K562 (cell line): Measurements from ENCODE around the gene OR13J1. TPM values are rescaled to one million over a fixed set of nuclear protein-coding genes. Genes with fewer than 3 reads are reported as not detected.
A peak's percentile ranks its signal among the peaks of the same experiment; 100 is the strongest.

Source experiments
- ATAC-seq: fragments of 200-7000 bp; cut with Tn5 transposase; 3 replicates; pipeline ENCODE4 v1.9.1; 2020; ENCODE audit warnings: moderate library complexity
- BruUV-seq: library from RNA; stranded (reverse); fragments of 400-500 nt; replicated peaks from 2 replicates; lab custom pipeline; 2021; lab: Mats Ljungman, UMichigan
- CTCF ChIA-PET: fragments of 300-600 bp; formaldehyde crosslinking; extraction: SDS; loops from one replicate; lab custom pipeline; 2021; ENCODE audit warnings: low intra/inter-chr PET ratio; lab: Yijun Ruan, JAX
- POLR2A ChIA-PET: fragments of 300-600, 350-650 bp; sonication (Branson Sonifier 250); formaldehyde crosslinking; extraction: SDS; loops from one replicate; lab custom pipeline; 2021; ENCODE audit warnings: antibody characterized with exemption, inconsistent platforms; lab: Yijun Ruan, JAX
- DNase-seq, 4 experiments: peaks; one replicate each; pipeline versions ENCODE4 v3.0.0 to v3.0.0-alpha.2; 2011 to 2018; ENCODE audit warnings: low spot score in 3 of 4, mixed read lengths in 3 of 4; ENCODE audit errors: extremely low read depth in 1 of 4
- FAIRE-seq: peaks from 2 replicates; lab custom pipeline; 2011; peaks lifted over from hg19 to GRCh38; lab: Jason Lieb, UNC
- H2AFZ ChIP-seq: 2 replicates; pipeline ENCODE4 v1.6.0; 2011; ENCODE audit warnings: low read depth, low read length, control low read depth, inconsistent platforms
- H3K27ac ChIP-seq: fragments of 200-600 bp; 3 replicates; pipeline ENCODE4 v1.8.0; 2011; ENCODE audit warnings: low read depth, mild to moderate bottlenecking, control low read depth, inconsistent platforms, low read length, moderate library complexity, mixed read lengths; ENCODE audit errors: extremely low read depth
- H3K27me3 ChIP-seq, 2 experiments: fragments of 300-600 bp in 1 of 2; 2 replicates in 1 of 2; 3 replicates in 1 of 2; pipeline versions ENCODE4 v1.6.0 to v1.8.0; 2011; ENCODE audit warnings: inconsistent platforms in 2 of 2, low read length in 2 of 2, mild to moderate bottlenecking in 1 of 2, mixed read lengths in 1 of 2, moderate library complexity in 1 of 2; ENCODE audit not compliant: control insufficient read depth in 2 of 2, insufficient read depth in 2 of 2
- H3K36me3 ChIP-seq: fragments of 300-600 bp; 3 replicates; pipeline ENCODE4 v1.8.0; 2011; ENCODE audit warnings: mild to moderate bottlenecking, low read length, inconsistent platforms; ENCODE audit not compliant: control insufficient read depth, insufficient read depth
- H3K4me1 ChIP-seq, 2 experiments: fragments of 200-600 bp in 1 of 2; replicated peaks in 1 of 2; 2 replicates in 1 of 2; 3 replicates in 1 of 2; pipeline versions ENCODE4 v1.5.1 to v1.8.0; 2011; ENCODE audit warnings: inconsistent platforms in 2 of 2, low read length in 2 of 2, mild to moderate bottlenecking in 1 of 2, mixed read lengths in 1 of 2, moderate library complexity in 1 of 2; ENCODE audit not compliant: control insufficient read depth in 2 of 2, insufficient read depth in 2 of 2
- H3K4me2 ChIP-seq: 2 replicates; pipeline ENCODE4 v1.6.1; 2011; ENCODE audit warnings: low read length, control low read depth, inconsistent platforms, mixed read lengths; ENCODE audit not compliant: insufficient read depth
- H3K4me3 ChIP-seq: fragments of 200-600 bp; sonication (generic), shearing (Covaris generic); 2 replicates; pipeline ENCODE4 v1.5.1; 2016; ENCODE audit warnings: control low read depth, inconsistent platforms
- H3K79me2 ChIP-seq: fragments of 200-600 bp; 3 replicates; pipeline ENCODE4 v1.8.0; 2011; ENCODE audit warnings: low read length, inconsistent platforms; ENCODE audit not compliant: control insufficient read depth, insufficient read depth
- H3K9ac ChIP-seq, 2 experiments: 2 replicates each; pipeline versions ENCODE4 v1.6.0 to v1.6.1; 2011; ENCODE audit warnings: low read depth in 2 of 2, low read length in 2 of 2, control low read depth in 1 of 2, inconsistent platforms in 1 of 2, mild to moderate bottlenecking in 1 of 2, mixed read lengths in 1 of 2; ENCODE audit not compliant: insufficient read depth in 1 of 2
- H3K9me1 ChIP-seq: one replicate; pipeline ENCODE4 v1.6.0; 2011; ENCODE audit warnings: inconsistent platforms, mild to moderate bottlenecking, low read length, moderate library complexity; ENCODE audit not compliant: control insufficient read depth, insufficient read depth
- H3K9me3 ChIP-seq: replicated peaks from 2 replicates; pipeline ENCODE4 v1.5.1; 2011; ENCODE audit warnings: low read depth, low read length, inconsistent platforms; ENCODE audit not compliant: control insufficient read depth, insufficient read depth
- H4K20me1 ChIP-seq: replicated peaks from 2 replicates; pipeline ENCODE4 v1.6.1; 2011; ENCODE audit warnings: low read length, inconsistent platforms, mixed read lengths; ENCODE audit not compliant: control insufficient read depth, insufficient read depth
- ATF4 ChIP-seq: fragments of 450-650 bp; formaldehyde crosslinking; IDR thresholded peaks from 2 replicates; pipeline ENCODE4 v1.4.0; 2022; ENCODE audit warnings: mild to moderate bottlenecking, moderate library complexity
- CEBPB ChIP-seq: fragments of 450-650 bp; IDR thresholded peaks from 2 replicates; pipeline ENCODE4 v1.6.1; 2016; ENCODE audit warnings: missing genetic modification characterization, missing compliant biosample characterization
- CHD1 ChIP-seq: fragments of 200-600 bp; sonication (generic); IDR thresholded peaks from one replicate; pipeline ENCODE4 v1.6.1; 2012; ENCODE audit warnings: mild to moderate bottlenecking, moderate library complexity, low read length, inconsistent platforms
- MTA3 ChIP-seq: fragments of 450-650 bp; formaldehyde crosslinking; IDR thresholded peaks from 2 replicates; pipeline ENCODE4 v1.6.1; 2017; ENCODE audit warnings: mild to moderate bottlenecking, borderline replicate concordance
- MTF1 ChIP-seq: fragments of 250-450 bp; sonication (Bioruptor Pico); IDR thresholded peaks from 2 replicates; pipeline ENCODE4 v1.9.0; 2021; ENCODE audit warnings: moderate library complexity, mild to moderate bottlenecking, inconsistent platforms, borderline replicate concordance
- NCOA1 ChIP-seq: fragments of 450-650 bp; IDR thresholded peaks from 2 replicates; pipeline ENCODE4 v1.6.1; 2016; ENCODE audit warnings: low read depth
- NFE2 ChIP-seq: IDR thresholded peaks from 2 replicates; pipeline ENCODE4 v1.6.1; 2014; ENCODE audit warnings: antibody characterized with exemption, low read depth
- NFXL1 ChIP-seq: fragments of 450-650 bp; formaldehyde crosslinking; IDR thresholded peaks from 2 replicates; pipeline ENCODE4 v1.4.0; 2021; ENCODE audit warnings: mild to moderate bottlenecking
- NR3C1 ChIP-seq: sonication (generic); formaldehyde crosslinking; IDR thresholded peaks from 2 replicates; pipeline ENCODE4 v1.8.1; 2022; ENCODE audit warnings: missing genetic modification reagents
- PPARD ChIP-seq: fragments of 250-450 bp; sonication (Bioruptor Pico); IDR thresholded peaks from 2 replicates; pipeline ENCODE4 v1.8.0; 2022; ENCODE audit warnings: inconsistent platforms, mild to moderate bottlenecking, moderate library complexity
- XRCC5 ChIP-seq: fragments of 200-400 bp; formaldehyde crosslinking; IDR thresholded peaks from 2 replicates; pipeline ENCODE4 v1.6.1; 2017; ENCODE audit warnings: low read depth, mild to moderate bottlenecking, low read length
- ZMIZ1 ChIP-seq, 2 experiments: fragments of 150-350 bp in 1 of 2; IDR thresholded peaks; 2 replicates each; pipeline ENCODE4 v1.6.1; 2012 to 2016; ENCODE audit warnings: low read depth in 2 of 2, low read length in 2 of 2, mild to moderate bottlenecking in 1 of 2, moderate library complexity in 1 of 2
- ZNF740 ChIP-seq, 3 experiments: fragments of 200-800 bp in 1 of 3; sonication (Bioruptor generic) in 1 of 3; sonication (generic) in 1 of 3; formaldehyde crosslinking in 1 of 3; IDR thresholded peaks; 2 replicates each; pipeline versions ENCODE4 v1.6.1 to v1.8.0; 2016 to 2022; ENCODE audit warnings: mild to moderate bottlenecking in 2 of 3, missing compliant biosample characterization in 2 of 3, missing genetic modification characterization in 2 of 3, missing genetic modification reagents in 1 of 3
- WGBS: fragments of 100-300 bp; shearing (Covaris generic); methylation state at CpG from one replicate; pipeline ENCODE4 v1.1.6; 2016; ENCODE audit warnings: low coverage, mixed read lengths; ENCODE audit not compliant: insufficient coverage; ENCODE audit errors: missing lambda C conversion rate; 5-methylcytosine and 5-hydroxymethylcytosine counted together
- in situ Hi-C: fragments of 300-500 bp; cut with MboI; formaldehyde crosslinking; loops from 4 replicates; pipeline ENCODE4 v1.15.0; 2018; ENCODE audit warnings: inconsistent platforms, mixed read lengths
- intact Hi-C: fragments of 100-400 bp; cut with micrococcal nuclease; formaldehyde crosslinking; loops from 2 replicates; pipeline ENCODE4 v1.14.2; 2022
- polyA plus RNA-seq, 8 experiments: library from polyadenylated mRNA; depleted of rRNA in 4 of 8; stranded (reverse) in 5 of 8; unstranded in 3 of 8; fragments of >200 nt; fragmentation: Nextera tagmentation in 2 of 8; fragmentation: Illumina TruSeq in 1 of 8; extraction: Ambion mirVana in 2 of 8; extraction: Trizol in 1 of 8; gene quantifications; 2 replicates each; pipeline versions ENCODE4 v1.2.1 to v1.2.3, GENCODE V29; 2011 to 2014; ENCODE audit warnings: inconsistent platforms in 1 of 8, missing spikeins in 1 of 8
- total RNA-seq, 7 experiments: library from RNA; depleted of rRNA in 6 of 7; stranded (reverse); fragments of >200 nt in 6 of 7; fragmentation: Illumina TruSeq in 2 of 7; extraction: Trizol in 2 of 7; gene quantifications; 2 replicates each; pipeline versions ENCODE4 v1.2.1 to v1.2.3, GENCODE V29; 2011 to 2021; ENCODE audit warnings: low replicate concordance in 1 of 7

Gene OR13J1
- total and polyA plus RNA-seq, 9 of the 15 experiments (the other 6 are each of a cell fraction or from before 2014, with no cell fraction given): not detected

GRCh38 chr9:35905051-35905781 is 35.0 kb upstream of the OR13J1 start:
- no peak for DNase-seq
- no peaks in the 10 kb centered on the region; a peak in 1 of 5 replicates for H3K27me3 ChIP-seq
- H3K36me3 ChIP-seq: no peaks in the 10 kb centered on the region
- no peaks in the 10 kb centered on the region for H3K9me1 ChIP-seq
- WGBS: 41% methylated on average over 6 of the region's 8 CpGs
- in situ Hi-C loops (no loop called here), intact Hi-C loops (no loop called here)
- POLR2A ChIA-PET: interaction anchor here (1.4 kb wide), 1 partner anchor 54 kb away, joined by 3 read pairs; no protein-coding TSS in a partner anchor
- H4K20me1 ChIP-seq: no peaks in the 10 kb centered on the region
- BruUV-seq: no TSS peak
- TF ChIP-seq MTF1 (no peak), MTA3 (no peak), CHD1 (no peak), NCOA1 (no peak), ZNF740 (CRISPR knock-in tag; IDR thresholded peaks at IDR 0.05) (no peak), ZNF740 (tag; IDR thresholded peaks at IDR 0.05) (no peak), CEBPB (tag) (no peak), ATF4 (no peak), XRCC5 (no peak), NR3C1 (no peak), ZMIZ1 (IDR thresholded peaks at IDR 0.05; ENCODE audit: low read depth in 2 of 2, low read length in 2 of 2) (no peak), NFE2 (no peak), PPARD (CRISPR knock-in tag) (no peak), NFXL1 (CRISPR knock-in tag) (no peak)
- CTCF ChIA-PET: interaction anchor here (0.7 kb wide), 1 partner anchor 395 kb away, joined by 3 read pairs; no protein-coding TSS in a partner anchor
- no peak overlapping the region for H3K27ac ChIP-seq
- no peaks in the 10 kb centered on the region for H3K79me2 ChIP-seq
- peak; percentile 27; the same call in 1 of the 3 replicates for ATAC-seq
- H2AFZ ChIP-seq: peak overlapping the region; percentile 71
- peaks cover 0 to 33% of the 10 kb centered on the region in 2 experiments; a peak in 3 of 5 replicates for H3K4me1 ChIP-seq
- H3K4me3 ChIP-seq: no peak overlapping the region
- no peak for FAIRE-seq
- 0 out of 2 replicates have a peak overlapping the region, but pooled peaks have one; percentile 11 for H3K4me2 ChIP-seq
- no peak overlapping the region for H3K9ac ChIP-seq
- H3K9me3 ChIP-seq: no peaks in the 10 kb centered on the region
